Fibroblast of villous mesenchyme (primary cell): ENCODE data around the gene LPIN3. TPM values are rescaled to one million over a fixed set of nuclear protein-coding genes. Genes with fewer than 3 reads are reported as not detected.

Experiments
- total RNA-seq: library from RNA; depleted of rRNA; stranded (reverse); fragments of >200 nt; gene quantifications from 2 replicates; pipeline ENCODE4 v1.2.3, GENCODE V29; 2012

LPIN3 gene
- total RNA-seq, 1 donor = 5.6 TPM

Other genes starting within 250 kb of the LPIN3 start
- 60.9 and 94.7 TPM in 2 replicates for gene PLCG1, start 203.3 kb upstream of the LPIN3 start, total RNA-seq
- 38.7 and 39.3 TPM in 2 replicates for gene ZHX3, start 23.1 kb upstream of the LPIN3 start, total RNA-seq
- gene EMILIN3, start 26.0 kb downstream of the LPIN3 start, total RNA-seq = under 0.01 TPM in 1 of 2 replicates, not detected in the other